ES-I3 (cell line): Measurements from ENCODE around the gene APLF.

Experiments
- H3K36me3 ChIP-seq: 2 replicates; pipeline ENCODE4 v1.6.1; 2013; ENCODE audit warnings: mild to moderate bottlenecking, low read length, control low read depth, moderate library complexity; ENCODE audit not compliant: insufficient read depth
- H3K4me1 ChIP-seq: 2 replicates; pipeline ENCODE4 v1.6.1; 2013; ENCODE audit warnings: mild to moderate bottlenecking, control low read depth, low read length; ENCODE audit not compliant: insufficient read depth
- H3K9ac ChIP-seq: 2 replicates; pipeline ENCODE4 v1.6.1; 2013; ENCODE audit warnings: low read depth, mild to moderate bottlenecking, low read length, moderate library complexity
- H3K9me3 ChIP-seq: 2 replicates; pipeline ENCODE4 v1.6.1; 2013; ENCODE audit warnings: mild to moderate bottlenecking, low read length, moderate library complexity; ENCODE audit not compliant: control insufficient read depth, insufficient read depth

APLF gene

GRCh38 chr2:68620772-68621171 is 153.4 kb downstream of the APLF start:
- Histone ChIP-seq H3K9ac (no peak overlapping the region), H3K9me3 (0 out of 2 replicates have a peak, but pooled peaks cover 6% of the 10 kb centered on the region), H3K36me3 (no peaks in the 10 kb centered on the region), H3K4me1 (no peaks in the 10 kb centered on the region)

- Histone ChIP-seq H3K9me3 (0 out of 2 replicates have a peak, but pooled peaks cover 6% of the 10 kb centered on the region), H3K36me3 (no peaks in the 10 kb centered on the region), H3K4me1 (no peaks in the 10 kb centered on the region), H3K9ac (no peak overlapping the region)
These were observed 156.4 kb downstream of the APLF start for GRCh38 chr2:68623820-68624219.

- H3K36me3 ChIP-seq = no peaks in the 10 kb centered on the region
- H3K9me3 ChIP-seq = 0 out of 2 replicates have a peak, but pooled peaks cover 4% of the 10 kb centered on the region
- H3K9ac ChIP-seq = no peak overlapping the region
- no peaks in the 10 kb centered on the region for H3K4me1 ChIP-seq
These were observed 160.2 kb downstream of the APLF start for GRCh38 chr2:68627615-68628014.
